ENCODE results near the gene GZMM. TPM values are rescaled to one million over a fixed set of nuclear protein-coding genes. Genes with fewer than 3 reads are reported as not detected.
A peak's percentile ranks its signal among the peaks of the same experiment; 100 is the strongest.

GZMM gene
- total RNA-seq, 1 experiment from 2014 or later = 0.59 TPM

- TF ChIP-seq POLR2A (IDR thresholded peaks at IDR 0.05; ENCODE audit: borderline replicate concordance, extremely low read depth, insufficient read depth, insufficient read length) (no peak), ZFX (IDR thresholded peaks at IDR 0.05) (peak; percentile 31; the same call in 1 of the 2 replicates), CBX3 (IDR thresholded peaks at IDR 0.05; ENCODE audit: low read depth) (peak; percentile 73; the same call in 1 of the 2 replicates)
These were observed 48.3 kb upstream of the GZMM start (continued) for GRCh38 chr19:495402-496111.

DNA sequence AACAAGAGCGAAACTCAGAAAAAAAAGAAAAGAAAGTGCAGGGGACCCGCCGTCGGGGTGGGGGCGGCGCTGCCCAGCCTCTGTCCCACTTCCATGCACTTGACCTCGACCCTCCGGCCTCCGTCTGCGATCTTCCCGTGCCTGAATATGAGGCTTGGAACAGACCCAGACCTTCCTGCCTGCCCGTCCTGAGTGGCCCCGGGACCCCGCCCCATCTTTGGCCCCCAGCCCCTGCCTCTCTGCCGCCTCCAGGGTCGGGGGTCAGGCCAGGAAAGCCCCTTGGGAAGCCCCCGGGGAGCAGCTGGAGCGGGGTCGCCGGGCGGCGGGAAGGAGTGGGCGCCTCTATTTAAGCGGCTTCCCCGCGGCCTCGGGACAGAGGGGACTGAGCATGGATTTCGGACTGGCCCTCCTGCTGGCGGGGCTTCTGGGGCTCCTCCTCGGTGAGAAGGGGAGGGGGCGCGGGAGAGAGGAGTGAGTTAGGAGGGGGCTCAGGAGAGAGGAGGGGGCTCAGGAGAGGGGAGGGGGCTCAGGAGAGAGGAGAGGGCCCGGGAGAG, 47.7 kb upstream of the GZMM start, which contains the start of gene MADCAM1:
MADCAM1 (plus strand) TSS at position 375 of the 554 bp plus-strand sequence; CDS start at position 389, 14 bp downstream.
- H3K4me1 ChIP-seq (ENCODE audit: control insufficient read depth in 1 of 2, insufficient read depth in 2 of 2, low read length in 2 of 2) = peaks cover 2 to 10% of the 10 kb centered on the region in 2 experiments; a peak in 3 of 4 replicates
- peak within 1 kb of the TSS; percentile 22; the same call in 1 of the 2 replicates for H3K27ac ChIP-seq (ENCODE audit: low read depth, low read length)
- DNase-seq (ENCODE audit: low read depth, low spot score) (no peak), ATAC-seq (no peak)
- no peaks in the 10 kb centered on the region for H3K9me2 ChIP-seq (ENCODE audit: insufficient read depth)
- H3K9me3 ChIP-seq (ENCODE audit: control insufficient read depth in 1 of 2, insufficient read depth in 1 of 2, low read depth in 1 of 2, low read length in 2 of 2) = no peaks in the 10 kb centered on the region; a peak in 1 of 4 replicates
- CTCF ChIA-PET = interaction anchor here (2.2 to 2.6 kb wide), 2 partner anchors 11 to 14 kb away, joined by 11 to 29 read pairs; partner anchors contain the start of gene TPGS1
- H2AFZ ChIP-seq (ENCODE audit: low read depth, low read length, poor library complexity, severe bottlenecking) = no peak within 1 kb of the TSS
- no TSS peak for BruUV-seq (replicated peaks)
- H3K4me2 ChIP-seq (ENCODE audit: low read length) = peak within 1 kb of the TSS; percentile 43
- H3K4me3 ChIP-seq (replicated peaks in 1 of 2; ENCODE audit: low read depth in 1 of 2, low read length in 2 of 2) = no peak within 1 kb of the TSS
- TF ChIP-seq YY1 (IDR thresholded peaks at IDR 0.05; ENCODE audit: extremely low read depth, insufficient replicate concordance, low read depth, low read length) = no peak
- TF ChIP-seq, protein P1, sequence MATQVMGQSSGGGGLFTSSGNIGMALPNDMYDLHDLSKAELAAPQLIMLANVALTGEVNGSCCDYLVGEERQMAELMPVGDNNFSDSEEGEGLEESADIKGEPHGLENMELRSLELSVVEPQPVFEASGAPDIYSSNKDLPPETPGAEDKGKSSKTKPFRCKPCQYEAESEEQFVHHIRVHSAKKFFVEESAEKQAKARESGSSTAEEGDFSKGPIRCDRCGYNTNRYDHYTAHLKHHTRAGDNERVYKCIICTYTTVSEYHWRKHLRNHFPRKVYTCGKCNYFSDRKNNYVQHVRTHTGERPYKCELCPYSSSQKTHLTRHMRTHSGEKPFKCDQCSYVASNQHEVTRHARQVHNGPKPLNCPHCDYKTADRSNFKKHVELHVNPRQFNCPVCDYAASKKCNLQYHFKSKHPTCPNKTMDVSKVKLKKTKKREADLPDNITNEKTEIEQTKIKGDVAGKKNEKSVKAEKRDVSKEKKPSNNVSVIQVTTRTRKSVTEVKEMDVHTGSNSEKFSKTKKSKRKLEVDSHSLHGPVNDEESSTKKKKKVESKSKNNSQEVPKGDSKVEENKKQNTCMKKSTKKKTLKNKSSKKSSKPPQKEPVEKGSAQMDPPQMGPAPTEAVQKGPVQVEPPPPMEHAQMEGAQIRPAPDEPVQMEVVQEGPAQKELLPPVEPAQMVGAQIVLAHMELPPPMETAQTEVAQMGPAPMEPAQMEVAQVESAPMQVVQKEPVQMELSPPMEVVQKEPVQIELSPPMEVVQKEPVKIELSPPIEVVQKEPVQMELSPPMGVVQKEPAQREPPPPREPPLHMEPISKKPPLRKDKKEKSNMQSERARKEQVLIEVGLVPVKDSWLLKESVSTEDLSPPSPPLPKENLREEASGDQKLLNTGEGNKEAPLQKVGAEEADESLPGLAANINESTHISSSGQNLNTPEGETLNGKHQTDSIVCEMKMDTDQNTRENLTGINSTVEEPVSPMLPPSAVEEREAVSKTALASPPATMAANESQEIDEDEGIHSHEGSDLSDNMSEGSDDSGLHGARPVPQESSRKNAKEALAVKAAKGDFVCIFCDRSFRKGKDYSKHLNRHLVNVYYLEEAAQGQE (IDR thresholded peaks at IDR 0.05; ENCODE audit: low read depth) = no peak
- TF ChIP-seq, protein P2, sequence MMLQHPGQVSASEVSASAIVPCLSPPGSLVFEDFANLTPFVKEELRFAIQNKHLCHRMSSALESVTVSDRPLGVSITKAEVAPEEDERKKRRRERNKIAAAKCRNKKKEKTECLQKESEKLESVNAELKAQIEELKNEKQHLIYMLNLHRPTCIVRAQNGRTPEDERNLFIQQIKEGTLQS (IDR thresholded peaks at IDR 0.05) = no peak
- TF ChIP-seq CBX3 (IDR thresholded peaks at IDR 0.05; ENCODE audit: low read depth) = no peak
- no peak for TF ChIP-seq TCF7L2 (IDR thresholded peaks at IDR 0.05; ENCODE audit: borderline replicate concordance, extremely low read depth, insufficient read depth, insufficient read length)
- no peak for TF ChIP-seq RAD21 (IDR thresholded peaks at IDR 0.05; ENCODE audit: low read depth)
- no peaks in the 10 kb centered on the region for H3K27me3 ChIP-seq (ENCODE audit: insufficient read depth, low read length)
- no peaks in the 10 kb centered on the region for H3K79me2 ChIP-seq (ENCODE audit: insufficient read depth, low read length)
- POLR2A ChIA-PET = interaction anchor here (1.1 kb wide), 1 partner anchor 10 kb away, joined by 3 read pairs; no protein-coding TSS in a partner anchor
- no peak within 1 kb of the TSS for H3K9ac ChIP-seq (ENCODE audit: low read length)
- RAD21 ChIA-PET (ENCODE audit: low non-redundant PET in 1 of 2, low total read pairs in 2 of 2, uncharacterized antibody in 2 of 2, unreplicated experiment in 2 of 2) = no interaction called here
- intact Hi-C loops (cut with micrococcal nuclease) = no loop called here
- no peaks in the 10 kb centered on the region for H4K20me1 ChIP-seq (ENCODE audit: insufficient read depth)
- H3K36me3 ChIP-seq (ENCODE audit: control insufficient read depth in 1 of 2, insufficient read depth in 2 of 2, low read length in 2 of 2) = no peaks in the 10 kb centered on the region

Data from HCT116 (cell line).